Measurements from ENCODE around the gene ZFP62.
"Not testable (repeated sequence)": the region's sequence is repeated elsewhere in the genome, so short reads cannot be mapped to it uniquely, and the experiment has no call there.

ZFP62 gene

GRCh38 chr5:180860887-180861822 is at the start of gene ZFP62:
TSS of gene ZFP62 (minus strand) at chr5:180861276. CDS start at chr5:180861219, 57 bp downstream.
- DNase-seq (ENCODE audit: low spot score) = peak; percentile 94

DNA sequence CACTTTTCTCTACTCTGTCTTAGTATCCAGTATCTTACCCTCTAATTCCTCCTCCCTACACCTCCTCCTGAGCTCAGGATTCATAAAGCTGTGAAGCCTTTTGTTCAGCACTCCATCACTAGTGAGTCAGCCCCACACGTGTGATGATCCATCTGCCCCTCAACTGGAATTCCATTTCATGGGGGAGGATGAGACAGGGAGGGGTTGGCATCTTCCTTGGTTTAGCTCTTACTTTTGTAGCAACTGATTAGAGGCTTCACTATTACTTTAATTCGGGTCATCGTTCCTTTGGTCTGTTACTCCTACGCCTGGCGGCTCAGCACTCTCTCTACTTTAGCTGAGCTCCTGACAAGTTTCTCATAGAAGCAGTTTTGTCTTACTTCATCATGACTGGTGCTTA is 49.7 kb upstream of the ZFP62 start:
- peak; percentile 60 for DNase-seq (ENCODE audit: low spot score)

DNA sequence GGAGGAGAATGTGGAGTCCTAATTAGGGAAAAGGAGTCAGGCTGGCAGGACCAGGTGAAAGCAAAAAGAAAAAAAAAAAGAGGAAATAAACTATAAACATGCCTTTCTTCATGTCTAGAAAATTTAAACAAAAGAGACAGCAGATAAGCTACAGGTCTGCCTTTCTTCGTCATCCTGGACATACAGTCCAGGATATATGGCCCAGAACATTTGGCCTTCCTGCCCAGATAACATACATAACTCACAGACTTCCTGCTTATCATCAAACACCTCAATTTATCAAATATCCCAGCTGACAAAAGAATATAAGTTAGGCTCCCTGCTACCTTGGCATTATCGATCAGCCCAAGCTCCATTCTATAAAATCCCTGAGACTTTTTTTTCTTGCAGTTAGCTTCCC is 49.1 kb upstream of the ZFP62 start:
- DNase-seq (ENCODE audit: low spot score) = no peak

DNA sequence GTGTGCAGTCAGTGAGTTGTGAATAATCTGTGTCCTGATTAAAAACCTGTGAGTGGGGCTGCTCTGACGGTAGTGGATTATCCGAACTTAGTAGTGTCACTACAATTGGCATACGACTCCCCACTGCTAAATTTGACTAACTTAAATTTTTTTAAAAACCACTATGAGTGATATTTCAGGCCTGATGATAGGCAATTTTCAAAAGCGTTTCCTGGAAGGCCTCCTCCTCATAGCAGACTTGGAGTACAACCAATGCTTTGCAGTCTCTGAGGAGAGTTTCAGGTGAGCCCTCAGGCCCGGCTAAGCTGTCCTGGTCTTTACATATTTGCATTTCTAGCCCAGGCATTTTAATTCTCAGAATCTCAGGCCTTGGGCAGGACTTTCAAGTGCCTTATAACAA is 48.7 kb upstream of the ZFP62 start:
- no peak for DNase-seq (ENCODE audit: low spot score)

DNA sequence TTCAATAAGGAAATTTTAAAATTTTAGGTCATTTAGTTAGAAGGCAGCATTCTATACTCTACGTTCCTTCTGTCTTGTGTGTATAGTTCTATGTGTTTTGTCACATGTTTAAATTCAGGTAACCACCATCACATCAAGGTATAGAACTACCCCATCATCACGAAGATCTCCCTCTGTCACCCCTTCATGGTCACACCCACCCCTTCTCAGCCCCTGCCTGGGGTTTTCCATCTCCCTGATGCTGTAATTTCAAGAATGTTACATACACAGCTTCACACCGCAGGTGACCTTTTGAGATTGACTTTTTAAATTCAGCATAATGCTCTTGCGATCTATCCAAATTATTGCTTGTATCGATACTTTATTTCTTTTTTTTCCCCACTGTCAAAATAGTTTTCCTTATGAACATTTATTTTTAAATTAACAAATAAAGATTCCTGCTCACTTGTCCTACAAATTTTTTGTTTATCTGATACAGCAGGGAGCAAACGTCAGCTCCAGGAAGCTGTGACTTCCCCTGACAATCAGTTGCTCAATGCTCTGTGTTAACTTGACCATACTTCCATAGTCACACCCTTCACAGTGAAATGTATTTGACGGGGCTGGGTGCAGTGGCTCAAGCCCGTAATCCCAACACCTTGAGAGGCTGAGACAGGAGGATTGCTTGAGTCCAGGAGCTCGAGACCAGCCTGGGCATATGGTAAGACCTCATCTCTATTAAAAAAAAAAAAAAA is 48.1 kb upstream of the ZFP62 start:
- DNase-seq (ENCODE audit: low spot score) = no peak

DNA sequence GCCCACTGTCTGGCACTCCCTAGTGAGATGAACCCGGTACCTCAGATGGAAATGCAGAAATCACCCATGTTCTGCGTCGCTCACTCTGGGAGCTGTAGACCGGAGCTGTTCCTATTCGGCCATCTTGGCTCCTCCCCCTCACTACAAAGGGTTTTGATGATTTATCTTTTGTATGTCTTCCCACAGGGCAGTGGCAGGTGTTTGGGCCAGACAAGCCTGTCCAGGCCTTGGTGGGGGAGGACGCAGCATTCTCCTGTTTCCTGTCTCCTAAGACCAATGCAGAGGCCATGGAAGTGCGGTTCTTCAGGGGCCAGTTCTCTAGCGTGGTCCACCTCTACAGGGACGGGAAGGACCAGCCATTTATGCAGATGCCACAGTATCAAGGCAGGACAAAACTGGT is 47.3 kb upstream of the ZFP62 start:
- DNase-seq (ENCODE audit: low spot score) = no peak

DNA sequence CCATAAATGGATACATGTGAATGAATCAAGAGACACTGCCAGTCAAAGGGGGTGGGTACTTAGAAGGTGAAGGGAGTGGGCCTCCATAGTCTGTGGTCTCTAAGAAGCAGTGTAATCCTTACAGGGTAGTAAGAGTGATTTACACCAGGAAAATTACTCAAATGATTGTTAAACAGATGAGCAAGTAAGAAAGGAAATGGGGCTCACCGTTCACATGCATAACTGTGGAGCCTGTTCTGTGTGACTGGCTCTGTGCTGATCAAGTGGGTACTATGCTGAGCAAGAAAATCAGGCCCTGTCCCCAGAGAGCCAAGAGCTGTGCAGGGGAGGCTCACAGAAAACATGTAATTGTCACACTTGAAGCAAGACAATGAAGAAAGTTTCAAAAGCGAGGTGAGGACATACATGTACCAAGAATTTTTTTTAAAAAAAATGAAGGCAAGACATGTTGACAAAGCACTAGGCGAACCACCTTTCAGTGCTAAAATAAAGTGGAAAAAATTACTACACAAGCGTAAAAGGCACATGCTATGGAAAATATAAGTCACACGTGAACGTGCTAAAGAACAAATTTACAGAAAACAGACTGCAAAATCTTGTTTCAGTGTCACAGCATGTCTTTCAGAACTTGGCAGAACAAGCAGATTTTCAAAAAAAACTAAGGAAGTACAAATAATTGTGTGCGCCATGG is 40.4 kb upstream of the ZFP62 start:
- no peak for DNase-seq (ENCODE audit: low spot score)

DNA sequence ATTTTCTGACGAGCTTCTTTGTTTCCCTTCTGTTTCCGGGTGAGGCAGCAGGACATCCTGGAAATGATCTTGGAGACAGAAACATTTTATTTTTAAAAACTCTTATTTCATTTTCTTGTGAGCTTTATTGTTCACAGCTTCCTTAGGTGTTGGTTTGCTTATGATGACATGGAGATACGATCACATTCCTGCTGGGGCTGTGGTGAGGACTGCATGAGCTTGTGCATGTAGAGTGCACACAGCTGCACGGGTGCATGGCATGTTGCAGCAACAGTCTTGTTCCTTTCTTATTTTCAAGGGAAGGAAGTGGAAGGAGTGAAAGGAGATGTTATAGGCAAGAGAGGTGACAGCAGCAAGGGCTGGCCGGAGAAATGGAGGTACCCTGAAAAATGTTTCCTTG is 39.1 kb upstream of the ZFP62 start:
- no peak for DNase-seq (ENCODE audit: low spot score)

DNA sequence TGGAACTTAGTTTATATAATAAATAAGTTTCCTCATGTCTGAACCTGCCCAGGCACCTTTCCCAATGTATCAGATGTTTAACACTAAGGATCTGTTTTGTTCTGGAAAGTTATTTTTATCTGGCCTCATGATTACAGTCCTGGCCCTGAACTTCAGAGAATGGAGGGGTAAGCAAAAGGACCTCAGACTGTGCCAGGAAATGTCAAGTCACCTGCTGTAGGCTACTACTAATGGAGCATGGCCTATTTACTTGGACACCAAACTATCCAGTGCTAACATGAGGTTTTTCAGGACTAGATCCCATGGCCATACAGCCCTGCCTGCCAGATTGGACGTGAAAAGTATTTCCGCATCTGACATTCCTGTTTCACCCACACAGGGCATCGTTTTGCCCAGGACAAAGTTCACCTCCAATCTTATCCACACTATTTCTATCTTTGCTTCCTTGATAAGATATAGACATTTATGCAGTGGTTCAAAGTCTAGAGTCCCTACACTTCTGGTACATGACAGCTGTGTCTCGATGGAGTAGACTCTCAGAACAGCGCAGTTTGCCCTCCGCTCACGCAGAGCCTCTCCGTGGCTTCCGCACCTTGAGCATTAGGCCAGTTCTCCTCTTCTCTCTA is 37.7 kb upstream of the ZFP62 start, which contains the start of gene BTNL8:
BTNL8 (plus strand) TSS at position 539 of the 626 bp plus-strand sequence. CDS start 152 bp downstream, outside the sequence.
- no peak for DNase-seq (ENCODE audit: low spot score)

GRCh38 chr5:180895330-180895729 is 34.3 kb upstream of the ZFP62 start:
- not testable (repeated sequence) for DNase-seq (ENCODE audit: low spot score)

GRCh38 chr5:180889381-180889780 is 28.3 kb upstream of the ZFP62 start:
- DNase-seq (ENCODE audit: low spot score) = no peak

DNA sequence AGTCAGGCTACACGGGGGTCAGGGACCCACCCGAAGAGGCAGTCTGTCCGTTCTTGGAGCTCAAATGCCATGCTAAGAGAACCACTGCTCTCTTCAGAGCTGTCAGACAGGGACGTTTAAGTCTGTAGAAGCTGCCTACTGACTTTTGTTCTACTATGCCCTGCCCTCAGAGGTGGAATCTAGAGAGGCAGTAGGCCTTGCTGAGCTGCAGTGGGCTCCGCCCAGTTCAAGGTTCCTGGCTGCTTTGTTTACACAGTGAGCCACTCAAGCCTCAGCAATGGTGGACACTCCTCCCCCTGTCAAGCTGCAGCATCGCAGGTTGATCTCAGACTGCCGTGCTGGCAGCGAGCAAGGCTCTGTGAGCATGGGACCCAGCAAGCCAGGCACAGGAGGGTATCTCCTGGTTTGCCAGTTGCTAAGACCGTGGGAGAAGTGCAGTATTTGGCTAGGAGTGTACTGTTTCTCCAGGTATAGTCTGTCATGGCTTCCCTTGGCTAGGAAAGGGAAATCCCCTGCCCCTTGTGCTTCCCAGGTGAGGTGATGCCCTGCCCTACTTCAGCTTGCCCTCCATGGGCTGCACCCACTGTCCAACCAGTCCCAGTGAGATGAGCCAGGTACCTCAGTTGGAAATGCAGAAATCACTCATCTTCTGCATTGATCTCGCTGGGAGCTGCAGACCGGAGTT is 24.9 kb upstream of the ZFP62 start:
- DNase-seq (ENCODE audit: low spot score) = peak; percentile 53

GRCh38 chr5:180875860-180876426 is 14.9 kb upstream of the ZFP62 start:
- DNase-seq (ENCODE audit: low spot score) = no peak

- DNase-seq (ENCODE audit: low spot score) = no peak
These were observed 13.9 kb upstream of the ZFP62 start for GRCh38 chr5:180874804-180875582.

DNA sequence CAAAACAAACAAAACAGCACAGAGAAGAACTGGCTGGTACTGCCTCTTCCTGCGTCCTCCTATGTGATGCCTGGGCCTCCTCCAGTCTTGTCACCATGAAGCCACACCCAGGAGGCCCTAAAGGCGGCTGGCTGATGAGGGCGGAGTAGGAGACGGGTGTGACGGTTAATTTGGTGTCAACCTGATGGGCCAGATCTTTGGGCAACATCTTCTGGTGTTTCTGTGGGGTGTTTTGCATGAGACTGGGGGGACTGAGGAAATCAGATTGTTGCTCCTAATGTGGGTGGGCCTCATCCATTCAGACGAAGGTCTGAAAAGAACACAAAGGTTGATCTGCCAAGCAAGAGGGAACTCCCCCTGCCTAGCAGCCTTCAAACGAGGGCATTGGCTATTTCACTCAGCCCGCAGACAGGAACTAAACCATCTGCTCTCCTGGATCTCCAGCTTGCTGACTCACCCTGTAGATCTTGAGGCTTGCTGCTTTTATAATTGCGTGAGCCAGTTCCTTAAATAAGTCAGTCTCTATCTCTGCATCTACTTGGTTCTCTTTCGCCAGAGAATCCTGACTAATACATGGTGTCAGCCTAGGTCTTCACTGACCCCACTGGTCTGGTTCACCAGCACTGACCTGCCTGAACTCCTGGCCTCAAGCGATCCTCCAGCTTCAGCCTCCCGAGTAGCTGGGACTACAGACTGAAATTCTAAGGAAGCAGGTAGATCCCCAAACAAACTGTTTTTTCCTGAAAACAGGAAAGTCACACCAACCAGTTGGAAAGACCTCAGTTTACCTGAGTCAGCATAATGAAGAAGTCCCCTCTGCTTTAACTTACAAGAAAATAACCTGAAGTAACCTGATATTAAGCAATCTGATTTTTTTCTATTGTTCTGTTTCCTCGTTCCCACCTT is 12.8 kb upstream of the ZFP62 start:
- no peak for DNase-seq (ENCODE audit: low spot score)

DNA sequence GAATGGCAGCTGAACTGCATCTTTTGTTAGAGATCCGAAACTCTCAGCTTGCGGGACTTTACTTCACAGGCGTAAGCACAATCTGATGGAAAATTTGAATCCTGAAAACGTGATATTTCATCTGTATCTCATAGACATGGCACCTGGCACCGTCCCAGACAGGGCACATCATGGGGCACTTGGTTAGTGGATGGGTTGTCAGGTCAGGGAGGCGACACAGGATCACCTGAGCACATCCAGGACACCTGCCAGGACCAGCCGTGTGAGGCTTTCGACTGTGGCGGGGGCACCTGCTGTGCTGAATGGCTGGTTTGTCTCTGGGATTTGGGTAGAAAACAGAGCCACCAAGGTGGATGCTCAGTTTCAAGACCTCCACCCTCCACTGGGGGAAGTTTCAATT is 11.3 kb upstream of the ZFP62 start:
- no peak for DNase-seq (ENCODE audit: low spot score)

DNA sequence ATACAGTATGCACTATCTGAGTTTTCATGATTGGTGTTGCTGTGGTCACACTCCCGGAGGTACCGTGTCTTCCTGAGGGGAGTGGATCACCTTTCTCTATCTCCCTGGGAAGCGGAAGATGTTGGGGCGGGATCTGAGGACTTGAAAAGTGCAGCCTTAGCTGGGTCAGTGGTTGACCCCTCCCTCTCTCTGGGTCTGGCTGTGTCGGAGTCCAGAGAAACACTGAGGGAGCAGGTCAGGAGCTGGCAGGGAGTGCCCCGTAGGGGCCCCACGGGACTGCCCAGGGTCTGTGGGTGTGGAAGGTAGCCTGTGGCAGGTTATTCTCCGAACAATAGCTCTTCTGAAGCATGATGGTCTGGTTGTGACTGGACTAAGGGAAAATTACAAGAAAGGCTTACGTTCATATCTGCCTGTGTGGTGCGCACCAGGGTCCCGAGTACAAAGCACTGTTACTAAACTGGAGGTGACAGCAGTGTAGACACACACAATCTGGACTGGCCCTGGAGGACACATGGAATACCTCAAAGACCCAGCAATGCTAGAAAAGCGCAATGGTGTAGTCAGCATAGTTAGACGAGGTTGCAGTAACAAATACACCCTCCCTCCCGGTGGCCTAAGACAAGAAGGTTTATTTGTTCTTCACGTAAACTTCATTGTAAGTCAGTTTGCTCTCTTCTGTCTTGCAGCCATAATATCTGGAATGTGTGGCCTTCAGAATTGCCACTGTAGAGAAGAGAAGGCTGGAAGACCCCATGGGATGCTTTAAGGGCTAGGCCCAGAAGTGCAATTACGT is 9.4 kb upstream of the ZFP62 start:
- no peak for DNase-seq (ENCODE audit: low spot score)

DNA sequence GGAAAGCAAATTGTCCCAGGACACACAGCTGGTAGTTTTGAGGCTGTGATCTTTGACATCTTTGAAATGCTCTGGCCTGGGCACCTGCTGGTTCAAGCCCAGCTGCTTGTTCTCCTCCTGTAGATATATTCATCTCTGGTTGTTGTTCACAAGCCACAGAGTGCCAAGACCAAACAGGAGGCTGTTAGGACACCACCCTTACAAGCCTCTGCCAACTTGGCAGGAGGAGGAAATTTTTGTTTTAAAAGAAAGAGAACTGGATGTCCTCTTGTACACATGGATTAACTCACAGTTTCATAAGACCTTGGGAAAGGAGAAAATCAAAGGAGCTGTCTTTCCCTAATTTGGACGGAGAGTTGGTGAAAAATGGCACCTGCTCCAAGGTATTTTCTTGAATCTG is 8.5 kb upstream of the ZFP62 start:
- DNase-seq (ENCODE audit: low spot score) = no peak

Measured in kidney tubule cell (primary cell).